Glutamatergic neuron (in vitro differentiated cells): Measurements from ENCODE around the gene ETV6. TPM values are rescaled to one million over a fixed set of nuclear protein-coding genes. Genes with fewer than 3 reads are reported as not detected.

ENCODE experiments used
- DNase-seq: peaks from one replicate; pipeline ENCODE4 v3.0.0; 2022
- H3K27ac Mint-ChIP-seq: one replicate; pipeline ENCODE4 v1.8.0; 2020; ENCODE audit warnings: mild to moderate bottlenecking, mixed read lengths, inconsistent platforms; ENCODE audit not compliant: unreplicated experiment
- H3K27me3 Mint-ChIP-seq: one replicate; pipeline ENCODE4 v1.8.0; 2020; ENCODE audit warnings: mild to moderate bottlenecking, moderate library complexity, mixed read lengths, inconsistent platforms; ENCODE audit not compliant: unreplicated experiment
- H3K36me3 Mint-ChIP-seq: one replicate; pipeline ENCODE4 v1.8.0; 2020; ENCODE audit warnings: mild to moderate bottlenecking, mixed read lengths, inconsistent platforms; ENCODE audit not compliant: unreplicated experiment
- H3K4me1 Mint-ChIP-seq: one replicate; pipeline ENCODE4 v1.8.0; 2020; ENCODE audit warnings: mild to moderate bottlenecking, low read depth, mixed read lengths, inconsistent platforms; ENCODE audit not compliant: unreplicated experiment
- H3K4me3 Mint-ChIP-seq: one replicate; pipeline ENCODE4 v1.8.0; 2020; ENCODE audit warnings: mild to moderate bottlenecking, mixed read lengths, inconsistent platforms; ENCODE audit not compliant: unreplicated experiment
- H3K9me3 Mint-ChIP-seq: one replicate; pipeline ENCODE4 v1.8.0; 2020; ENCODE audit warnings: mild to moderate bottlenecking, moderate library complexity, mixed read lengths, inconsistent platforms; ENCODE audit not compliant: unreplicated experiment
- total RNA-seq: library from RNA; stranded (reverse); fragmentation: NEBNext Ultra II Directional; extraction: Animal tissue kit (Norgen Biotek cat#: 25700); gene quantifications from one replicate; pipeline ENCODE4 v1.2.1, GENCODE V29; 2021; ENCODE audit not compliant: unreplicated experiment
- TF ChIP-seq, protein P1 (sequence below): fragments of 200-600 bp; sonication (generic); IDR thresholded peaks from one replicate; pipeline ENCODE4 v1.5.0; 2021; ENCODE audit not compliant: partially characterized antibody, unreplicated experiment

ETV6 gene
- total RNA-seq, 1 donor from 2014 or later: 10.1 TPM

DNA sequence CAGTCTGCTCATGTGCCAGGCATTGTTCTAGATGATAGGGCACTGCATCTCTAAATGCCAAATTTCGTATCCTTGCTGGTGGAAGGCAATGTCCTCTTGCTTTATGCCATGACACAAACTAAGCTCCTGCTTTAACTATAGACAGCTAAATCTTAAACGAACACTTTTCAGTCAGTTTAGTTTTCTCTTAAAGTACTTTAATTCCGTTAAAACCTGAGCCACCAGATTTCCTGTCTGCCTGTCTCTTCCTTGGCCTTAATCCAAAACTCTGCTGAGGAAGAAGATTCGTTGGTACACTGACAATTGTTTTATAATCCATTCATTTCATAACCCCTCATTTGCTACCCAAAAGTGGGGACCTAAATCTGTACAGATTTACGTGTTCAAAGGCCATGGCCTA lies 226.8 kb downstream of the ETV6 start:
- no peak overlapping the region for H3K4me3 Mint-ChIP-seq

DNA sequence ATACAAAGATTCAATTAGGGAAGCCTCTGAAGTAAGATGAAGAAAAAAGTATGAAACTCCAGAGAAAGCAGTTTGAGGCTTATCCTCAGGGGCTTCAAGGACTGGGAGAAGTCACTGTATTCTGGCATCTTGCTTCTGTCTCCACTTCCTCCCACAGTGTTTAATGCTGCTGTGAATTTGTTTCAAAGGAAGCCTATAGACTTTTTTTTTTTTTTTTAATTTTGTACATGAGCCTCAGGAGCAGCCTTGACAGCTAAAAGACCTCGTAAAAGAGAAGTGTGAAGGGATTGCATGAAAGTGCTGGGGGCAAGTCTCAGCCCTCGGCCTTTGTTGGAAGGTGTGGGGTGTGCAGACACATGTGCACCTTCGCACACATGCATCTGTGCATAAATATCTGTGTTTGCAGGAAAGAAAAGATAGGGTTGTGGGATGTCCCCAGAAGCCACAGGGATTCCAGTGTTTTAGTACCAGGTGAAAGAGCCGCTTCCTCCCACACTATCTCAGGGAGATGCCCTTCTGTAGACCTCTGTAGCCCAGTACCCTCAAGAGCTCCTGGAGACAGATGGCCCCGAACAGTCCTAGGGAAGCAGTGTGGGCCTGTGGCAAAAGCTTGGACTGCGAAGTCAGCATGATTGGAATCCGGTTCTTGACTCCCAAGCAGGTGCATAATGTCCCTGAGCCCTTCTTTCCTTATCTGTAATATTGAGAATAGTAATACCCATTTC lies 227.8 kb downstream of the ETV6 start:
- no peaks in the 10 kb centered on the region for H3K27me3 Mint-ChIP-seq
- TF ChIP-seq, protein P1, sequence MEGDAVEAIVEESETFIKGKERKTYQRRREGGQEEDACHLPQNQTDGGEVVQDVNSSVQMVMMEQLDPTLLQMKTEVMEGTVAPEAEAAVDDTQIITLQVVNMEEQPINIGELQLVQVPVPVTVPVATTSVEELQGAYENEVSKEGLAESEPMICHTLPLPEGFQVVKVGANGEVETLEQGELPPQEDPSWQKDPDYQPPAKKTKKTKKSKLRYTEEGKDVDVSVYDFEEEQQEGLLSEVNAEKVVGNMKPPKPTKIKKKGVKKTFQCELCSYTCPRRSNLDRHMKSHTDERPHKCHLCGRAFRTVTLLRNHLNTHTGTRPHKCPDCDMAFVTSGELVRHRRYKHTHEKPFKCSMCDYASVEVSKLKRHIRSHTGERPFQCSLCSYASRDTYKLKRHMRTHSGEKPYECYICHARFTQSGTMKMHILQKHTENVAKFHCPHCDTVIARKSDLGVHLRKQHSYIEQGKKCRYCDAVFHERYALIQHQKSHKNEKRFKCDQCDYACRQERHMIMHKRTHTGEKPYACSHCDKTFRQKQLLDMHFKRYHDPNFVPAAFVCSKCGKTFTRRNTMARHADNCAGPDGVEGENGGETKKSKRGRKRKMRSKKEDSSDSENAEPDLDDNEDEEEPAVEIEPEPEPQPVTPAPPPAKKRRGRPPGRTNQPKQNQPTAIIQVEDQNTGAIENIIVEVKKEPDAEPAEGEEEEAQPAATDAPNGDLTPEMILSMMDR: no peak
- DNase-seq: no peak
- peaks cover 7% of the 10 kb centered on the region for H3K4me1 Mint-ChIP-seq
- H3K27ac Mint-ChIP-seq: no peak overlapping the region
- H3K36me3 Mint-ChIP-seq: no peaks in the 10 kb centered on the region
- H3K4me3 Mint-ChIP-seq: no peak overlapping the region
- H3K9me3 Mint-ChIP-seq: no peaks in the 10 kb centered on the region

More for the DNA sequence above, 226.8 kb downstream of the ETV6 start:
- Mint-ChIP-seq H3K9me3 (no peaks in the 10 kb centered on the region), H3K4me1 (peaks cover 7% of the 10 kb centered on the region), H3K36me3 (no peaks in the 10 kb centered on the region), H3K27ac (no peak overlapping the region), H3K27me3 (no peaks in the 10 kb centered on the region)
- no peak for DNase-seq
- TF ChIP-seq, protein P1: no peak

DNA sequence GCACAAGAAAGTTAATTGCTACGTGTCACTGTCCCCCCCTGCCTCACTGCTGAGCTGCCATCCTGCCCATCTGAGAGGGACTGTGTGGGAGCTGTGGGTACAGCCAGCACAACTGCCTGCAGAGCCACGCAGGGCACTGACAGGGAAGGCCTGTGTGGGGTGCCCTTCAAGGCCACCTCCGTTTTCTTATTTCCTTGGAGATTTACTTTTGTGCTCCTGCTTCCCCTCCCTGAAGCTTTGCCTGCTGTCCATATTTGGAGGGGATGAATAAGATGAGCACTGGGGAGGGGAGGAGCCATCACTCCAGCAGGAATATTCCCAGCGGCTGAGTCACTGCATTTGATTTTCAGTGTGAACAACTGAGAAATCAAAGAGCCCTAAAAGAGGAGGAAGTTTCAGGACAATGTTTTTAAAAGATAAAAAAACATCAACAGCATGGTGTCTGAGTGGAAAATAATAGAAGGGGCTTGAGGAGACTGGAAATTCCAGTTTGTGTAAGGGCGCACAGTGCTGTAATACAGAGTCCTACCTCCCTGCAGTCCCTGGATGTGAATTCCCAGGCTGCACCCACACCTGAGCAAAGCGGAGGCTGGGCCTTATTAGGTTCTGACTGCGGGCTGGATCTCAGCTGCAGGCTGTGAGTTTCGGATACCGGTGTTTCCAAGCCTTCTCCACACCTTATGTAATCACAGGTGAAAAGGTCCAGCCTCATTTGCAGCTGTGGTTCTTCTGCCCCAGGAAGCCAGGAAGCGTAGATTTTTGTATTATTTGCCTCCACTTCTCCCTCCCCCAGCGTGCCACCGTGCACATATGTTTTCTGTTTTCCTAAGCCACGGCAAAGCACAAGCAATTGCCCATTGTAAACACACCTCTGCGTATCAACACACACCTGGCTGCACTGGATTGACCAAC lies 228.7 kb downstream of the ETV6 start:
- DNase-seq: no peak

DNA sequence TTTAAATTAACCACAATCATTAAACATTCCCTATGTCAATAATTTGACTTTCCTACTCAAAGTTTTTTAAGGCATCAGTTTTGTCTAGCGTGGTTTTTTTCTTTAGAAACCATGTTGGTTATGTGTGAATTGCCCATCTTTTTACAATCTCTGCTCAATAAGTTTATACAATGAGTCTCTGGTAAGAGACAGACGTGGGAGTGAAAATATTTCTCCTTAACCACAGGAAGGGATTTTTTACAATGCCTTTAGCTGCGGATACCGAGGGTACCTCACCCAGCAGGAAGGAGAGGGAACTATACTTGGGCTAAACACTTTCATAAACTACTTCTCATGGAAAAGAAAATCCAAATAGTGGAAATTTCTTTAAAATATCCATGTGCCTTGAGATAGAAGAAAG lies 229.8 kb downstream of the ETV6 start:
- Mint-ChIP-seq H3K27ac (no peak overlapping the region), H3K9me3 (no peaks in the 10 kb centered on the region), H3K36me3 (no peaks in the 10 kb centered on the region), H3K4me1 (peaks cover 7% of the 10 kb centered on the region), H3K27me3 (no peaks in the 10 kb centered on the region), H3K4me3 (no peak overlapping the region)
- DNase-seq: no peak
- TF ChIP-seq, protein P1: no peak

More for the DNA sequence above, 228.7 kb downstream of the ETV6 start:
- H3K4me3 Mint-ChIP-seq: no peak overlapping the region
- TF ChIP-seq, protein P1: no peak
- no peaks in the 10 kb centered on the region for H3K9me3 Mint-ChIP-seq
- H3K27me3 Mint-ChIP-seq: no peaks in the 10 kb centered on the region
- H3K36me3 Mint-ChIP-seq: no peaks in the 10 kb centered on the region
- peaks cover 7% of the 10 kb centered on the region for H3K4me1 Mint-ChIP-seq
- no peak overlapping the region for H3K27ac Mint-ChIP-seq
